Brain microvascular endothelial cell (primary cell): ENCODE data around the gene ZNF382.

ENCODE experiments used
- DNase-seq: peaks from one replicate; pipeline ENCODE4 v3.0.0-alpha.2; 2020
- H3K27ac ChIP-seq: fragments of 250-450 bp; sonication (Bioruptor Pico); 2 replicates; pipeline ENCODE4 v1.5.1; 2020; ENCODE audit warnings: mild to moderate bottlenecking, moderate library complexity
- H3K27me3 ChIP-seq: fragments of 250-450 bp; sonication (Bioruptor Pico); replicated peaks from 2 replicates; pipeline ENCODE4 v1.5.1; 2020; ENCODE audit warnings: mild to moderate bottlenecking
- H3K36me3 ChIP-seq: fragments of 250-450 bp; sonication (Bioruptor Pico); replicated peaks from 2 replicates; pipeline ENCODE4 v1.5.1; 2020; ENCODE audit warnings: mild to moderate bottlenecking
- H3K4me3 ChIP-seq: 2 replicates; pipeline ENCODE4 v1.5.1; 2011; ENCODE audit warnings: low read depth, mild to moderate bottlenecking, control low read depth, low read length, moderate library complexity
- CTCF ChIP-seq: IDR thresholded peaks from 2 replicates; pipeline ENCODE4 v1.5.1; 2011; ENCODE audit warnings: low read depth, mild to moderate bottlenecking, moderate library complexity, low read length, control low read depth, inconsistent platforms; ENCODE audit errors: missing control alignments
- in situ Hi-C: cut with HindIII; loops from 2 replicates; pipeline ENCODE4 v1.10.0; 2017; ENCODE audit warnings: low sequenced_read_pairs, low pct_ligation_motif_present

Gene ZNF382

GRCh38 chr19:36605101-36605876 is at the start of gene ZNF382:
ZNF382 (plus strand) TSS chr19:36605313; CDS start chr19:36609915, 4,602 bp downstream.
- no peaks in the 10 kb centered on the region for H3K36me3 ChIP-seq
- H3K4me3 ChIP-seq = peak within 1 kb of the TSS; percentile 83
- DNase-seq = peak; percentile 43
- peak within 1 kb of the TSS; percentile 59 for H3K27ac ChIP-seq
- no peaks in the 10 kb centered on the region for H3K27me3 ChIP-seq
- no peak for TF ChIP-seq CTCF
- in situ Hi-C loops = no loop called here

- in situ Hi-C loops = no loop called here
- peaks cover 3% of the 10 kb centered on the region for H3K36me3 ChIP-seq
- no peak overlapping the region for H3K27ac ChIP-seq
- H3K27me3 ChIP-seq = no peaks in the 10 kb centered on the region
- no peak overlapping the region for H3K4me3 ChIP-seq
- TF ChIP-seq CTCF = no peak
- DNase-seq = no peak
Observed at GRCh38 chr19:36564391-36564790, 40.7 kb upstream of the ZNF382 start.

GRCh38 chr19:36572593-36573019 is 32.5 kb upstream of the ZNF382 start:
- Histone ChIP-seq H3K27me3 (no peaks in the 10 kb centered on the region), H3K27ac (peak overlapping the region; percentile 82), H3K36me3 (peaks cover 15% of the 10 kb centered on the region), H3K4me3 (peak overlapping the region; percentile 99)
- in situ Hi-C loops = no loop called here
- no peak for DNase-seq
- no peak for TF ChIP-seq CTCF

- no peak for TF ChIP-seq CTCF
- H3K27me3 ChIP-seq = no peaks in the 10 kb centered on the region
- peak within 1 kb of the TSS; percentile 82 for H3K27ac ChIP-seq
- in situ Hi-C loops = no loop called here
- H3K4me3 ChIP-seq = peak within 1 kb of the TSS; percentile 99
- H3K36me3 ChIP-seq = peaks cover 17% of the 10 kb centered on the region
- DNase-seq = peak; percentile 91
Observed at GRCh38 chr19:36573020-36573894, 31.9 kb upstream of the ZNF382 start, which contains the start of gene ZNF529. ZNF529 (minus strand) TSS chr19:36573292; CDS start chr19:36572346, 946 bp downstream.

- Histone ChIP-seq H3K36me3 (peaks cover 24% of the 10 kb centered on the region), H3K27ac (peak overlapping the region; percentile 82), H3K27me3 (no peaks in the 10 kb centered on the region), H3K4me3 (peak overlapping the region; percentile 99)
- no peak for TF ChIP-seq CTCF
- in situ Hi-C loops = no loop called here
- DNase-seq = peak; percentile 38
Observed at GRCh38 chr19:36573895-36574720, 31.0 kb upstream of the ZNF382 start.
